GM12891 (cell line): ENCODE measurements around the gene SLC22A17.

ENCODE experiments used
- POLR2A ChIP-seq: IDR thresholded peaks from 2 replicates; pipeline ENCODE4 v1.6.1; 2011; ENCODE audit warnings: low read depth, low read length, control low read depth
- POLR2AphosphoS5 ChIP-seq: IDR thresholded peaks from 2 replicates; pipeline ENCODE4 v1.6.1; 2011; ENCODE audit warnings: low read depth, low read length, control low read depth
- POU2F2 ChIP-seq: IDR thresholded peaks from 2 replicates; pipeline ENCODE4 v1.6.1; 2011; ENCODE audit warnings: low read depth, mild to moderate bottlenecking, control low read depth, low read length, moderate library complexity
- SPI1 ChIP-seq: IDR thresholded peaks from 2 replicates; pipeline ENCODE4 v1.6.1; 2011; ENCODE audit warnings: low read depth, low read length, control low read depth
- TAF1 ChIP-seq: IDR thresholded peaks from 2 replicates; pipeline ENCODE4 v1.6.1; 2011; ENCODE audit warnings: low read depth, low read length, control low read depth

DNA sequence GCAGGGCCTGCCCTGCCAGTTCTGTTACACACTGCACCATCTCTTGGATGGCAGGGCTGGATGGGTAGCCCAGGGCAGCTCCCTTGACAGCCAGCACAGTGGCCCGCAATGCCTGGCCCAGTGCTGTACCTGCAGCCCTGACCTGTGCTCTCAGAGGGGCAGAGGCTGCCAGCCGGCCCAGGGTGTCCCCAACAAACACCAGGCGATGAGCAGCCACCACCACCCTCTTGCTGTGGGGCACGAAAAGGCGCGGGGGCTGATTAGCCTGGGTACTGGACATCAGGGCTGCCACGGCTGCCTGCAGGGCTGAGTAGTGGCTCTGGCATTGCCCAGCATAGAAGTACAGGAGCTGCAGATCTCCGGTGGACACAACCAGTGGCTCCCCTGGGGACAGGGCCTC lies 4.6 kb upstream of the SLC22A17 start:
- TF ChIP-seq POLR2A (no peak), POLR2AphosphoS5 (no peak), TAF1 (no peak), SPI1 (no peak), POU2F2 (no peak)
